GM19025 (cell line): Measurements from ENCODE around the gene UPF3A.
A peak's percentile ranks its signal among the peaks of the same experiment; 100 is the strongest.
"Not testable (repeated sequence)": the region's sequence is repeated elsewhere in the genome, so short reads cannot be mapped to it uniquely, and the experiment has no call there.

ENCODE experiments used
- ATAC-seq: cut with Tn5 transposase; IDR thresholded peaks from one replicate; pipeline ENCODE4 v1.9.1; 2021; ENCODE audit warnings: mild to moderate bottlenecking, low read depth, moderate library complexity; ENCODE audit not compliant: unreplicated experiment

Gene UPF3A, protein sequence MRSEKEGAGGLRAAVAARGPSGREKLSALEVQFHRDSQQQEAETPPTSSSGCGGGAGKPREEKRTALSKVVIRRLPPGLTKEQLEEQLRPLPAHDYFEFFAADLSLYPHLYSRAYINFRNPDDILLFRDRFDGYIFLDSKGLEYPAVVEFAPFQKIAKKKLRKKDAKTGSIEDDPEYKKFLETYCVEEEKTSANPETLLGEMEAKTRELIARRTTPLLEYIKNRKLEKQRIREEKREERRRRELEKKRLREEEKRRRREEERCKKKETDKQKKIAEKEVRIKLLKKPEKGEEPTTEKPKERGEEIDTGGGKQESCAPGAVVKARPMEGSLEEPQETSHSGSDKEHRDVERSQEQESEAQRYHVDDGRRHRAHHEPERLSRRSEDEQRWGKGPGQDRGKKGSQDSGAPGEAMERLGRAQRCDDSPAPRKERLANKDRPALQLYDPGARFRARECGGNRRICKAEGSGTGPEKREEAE

DNA sequence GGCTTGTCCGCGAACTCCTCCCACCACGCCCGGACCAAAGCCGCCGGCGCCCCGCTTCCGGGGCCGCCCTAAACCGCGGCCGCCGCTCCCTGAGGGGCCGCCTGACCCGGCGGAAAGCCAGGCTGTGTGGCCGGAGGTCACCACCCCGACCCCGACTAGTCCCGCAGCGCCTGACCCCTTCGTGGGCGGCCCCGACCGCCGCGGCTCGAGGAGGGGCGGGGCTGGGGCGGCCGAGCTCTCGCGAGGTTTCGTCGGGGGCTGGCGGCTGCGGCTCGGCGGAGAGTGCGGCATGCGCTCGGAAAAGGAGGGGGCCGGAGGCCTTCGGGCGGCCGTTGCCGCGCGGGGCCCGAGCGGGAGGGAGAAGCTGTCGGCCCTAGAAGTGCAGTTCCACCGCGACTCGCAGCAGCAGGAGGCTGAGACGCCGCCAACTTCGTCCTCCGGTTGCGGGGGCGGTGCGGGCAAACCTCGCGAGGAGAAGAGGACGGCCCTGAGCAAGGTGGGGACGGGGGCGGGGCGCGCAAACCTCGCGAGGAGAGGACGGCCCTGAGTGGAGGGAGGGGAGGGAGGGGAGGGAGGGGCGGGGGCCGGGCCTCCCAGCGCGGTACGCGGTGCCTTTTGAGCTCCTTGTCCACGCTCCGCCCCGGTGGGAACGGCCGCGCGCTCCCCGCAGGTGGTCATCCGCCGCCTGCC is at the start of gene UPF3A:
Gene UPF3A (plus strand): TSS at position 251 of the 690 bp plus-strand sequence. CDS start 39 bp downstream, at position 290.
- peak; percentile 75 for ATAC-seq

DNA sequence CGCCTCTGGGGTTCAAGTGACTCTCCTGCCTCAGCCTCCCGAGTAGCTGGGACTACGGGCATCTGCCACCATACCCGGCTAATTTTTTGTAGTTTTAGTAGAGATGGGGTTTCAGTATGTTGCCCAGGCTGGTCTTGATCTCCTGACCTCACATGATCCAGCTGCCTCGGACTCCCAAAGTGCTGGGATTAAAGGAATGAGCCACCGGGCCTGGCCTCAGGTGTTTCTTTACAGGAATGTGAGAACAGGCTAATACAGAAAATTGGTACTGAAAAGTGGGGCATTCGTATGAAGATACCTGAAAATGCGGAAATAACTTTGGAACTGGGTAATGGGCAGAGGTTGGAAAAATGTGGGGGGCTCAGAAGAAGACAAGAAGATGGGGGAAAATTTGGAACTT is 49.5 kb upstream of the UPF3A start:
- no peak for ATAC-seq

DNA sequence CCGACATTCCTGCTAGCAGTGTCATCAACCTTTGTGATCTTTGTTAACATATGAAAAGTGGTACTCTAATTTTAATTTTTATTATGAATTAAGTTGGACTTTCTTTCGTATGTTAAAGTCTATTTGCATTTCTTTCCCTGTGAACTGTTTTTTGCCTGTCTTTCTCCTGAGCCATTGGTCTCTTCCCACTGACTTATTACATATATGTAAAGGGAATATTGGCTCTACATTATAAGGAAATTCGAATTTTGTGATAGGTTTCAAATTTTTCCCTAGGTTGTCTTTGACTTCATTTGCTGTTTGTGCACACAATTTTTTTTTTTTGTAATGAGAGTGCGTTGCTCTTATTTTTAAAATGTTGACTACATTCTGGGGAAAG is 47.1 kb upstream of the UPF3A start:
- no peak for ATAC-seq

DNA sequence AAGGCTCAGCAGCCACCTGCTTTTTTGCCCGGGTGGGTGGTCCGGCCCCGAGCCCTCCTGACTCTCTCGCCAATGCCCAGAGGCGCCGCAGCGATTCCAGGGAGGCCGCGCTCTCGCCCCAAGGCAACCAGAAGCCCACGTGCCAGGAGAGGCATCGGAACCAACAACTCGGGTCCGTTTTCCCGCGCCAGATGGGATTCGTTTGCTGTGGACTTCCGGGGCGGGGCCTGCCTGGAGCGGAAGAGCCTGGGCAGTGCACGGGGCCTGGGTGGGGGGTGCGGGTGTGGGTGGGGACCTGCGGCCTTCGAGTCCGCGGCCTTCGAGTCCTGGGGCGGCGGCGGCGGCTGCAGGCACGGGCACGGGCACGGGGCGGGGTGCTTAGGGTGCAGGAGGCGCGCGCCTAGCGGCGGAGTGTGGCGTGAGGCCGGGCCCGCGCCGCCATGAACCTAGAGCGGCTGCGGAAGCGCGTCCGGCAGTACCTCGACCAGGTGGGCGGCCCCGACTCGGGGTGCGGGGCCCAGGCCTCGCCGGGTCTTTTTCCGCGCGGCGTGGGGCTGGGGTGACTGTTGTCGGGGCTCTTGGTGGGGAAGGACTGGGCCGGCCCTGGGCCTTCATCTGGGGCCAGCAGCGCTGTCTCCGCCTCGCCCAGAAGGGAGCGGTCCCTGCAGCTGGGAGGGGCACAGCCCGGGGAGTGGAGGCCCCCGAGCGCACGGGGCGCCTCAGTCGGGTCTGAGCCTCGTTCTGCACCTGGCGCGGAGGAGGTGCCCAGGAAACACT is 46.6 kb upstream of the UPF3A start, which contains the start of gene CDC16:
Gene CDC16 (plus strand): TSS at position 253 of the 777 bp plus-strand sequence. CDS start 188 bp downstream, at position 441.
- ATAC-seq = peak; percentile 89

DNA sequence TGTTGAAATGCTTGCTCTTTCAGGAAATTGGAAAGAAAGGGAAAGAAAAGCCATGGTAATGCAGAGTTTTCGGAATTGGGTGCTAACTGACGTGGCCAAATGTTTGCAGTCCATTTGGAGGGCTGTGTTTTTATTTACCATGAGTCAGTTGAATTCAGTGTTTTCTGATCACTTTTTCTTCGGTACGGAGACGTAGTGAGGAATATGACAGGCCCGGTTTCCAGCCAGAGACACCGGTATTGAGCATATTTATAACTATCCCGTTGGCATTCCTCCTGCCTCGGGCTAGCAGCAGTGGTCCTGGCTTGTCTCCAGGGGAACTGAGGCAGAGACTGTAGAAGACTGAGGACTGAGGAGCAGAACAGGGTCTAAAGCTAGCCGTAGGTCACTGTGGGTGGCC is 45.7 kb upstream of the UPF3A start:
- no peak for ATAC-seq

DNA sequence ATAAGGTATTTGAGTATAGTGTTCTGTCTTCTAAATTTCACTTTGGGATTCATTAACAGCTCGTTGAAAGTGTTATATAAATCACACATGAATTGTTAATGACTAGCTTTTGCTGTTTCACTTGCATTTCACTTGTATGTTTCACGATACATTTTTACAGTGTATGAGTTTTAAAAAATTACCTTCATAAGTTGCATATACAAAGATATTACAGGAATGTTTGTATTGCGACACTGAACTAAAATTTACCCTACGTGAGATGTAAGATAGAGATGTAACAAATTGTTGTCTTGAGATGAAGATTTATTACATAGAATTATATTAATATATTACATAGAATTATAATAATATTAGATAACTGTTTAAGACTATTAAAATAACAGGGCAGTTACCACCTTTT is 45.2 kb upstream of the UPF3A start:
- no peak for ATAC-seq

DNA sequence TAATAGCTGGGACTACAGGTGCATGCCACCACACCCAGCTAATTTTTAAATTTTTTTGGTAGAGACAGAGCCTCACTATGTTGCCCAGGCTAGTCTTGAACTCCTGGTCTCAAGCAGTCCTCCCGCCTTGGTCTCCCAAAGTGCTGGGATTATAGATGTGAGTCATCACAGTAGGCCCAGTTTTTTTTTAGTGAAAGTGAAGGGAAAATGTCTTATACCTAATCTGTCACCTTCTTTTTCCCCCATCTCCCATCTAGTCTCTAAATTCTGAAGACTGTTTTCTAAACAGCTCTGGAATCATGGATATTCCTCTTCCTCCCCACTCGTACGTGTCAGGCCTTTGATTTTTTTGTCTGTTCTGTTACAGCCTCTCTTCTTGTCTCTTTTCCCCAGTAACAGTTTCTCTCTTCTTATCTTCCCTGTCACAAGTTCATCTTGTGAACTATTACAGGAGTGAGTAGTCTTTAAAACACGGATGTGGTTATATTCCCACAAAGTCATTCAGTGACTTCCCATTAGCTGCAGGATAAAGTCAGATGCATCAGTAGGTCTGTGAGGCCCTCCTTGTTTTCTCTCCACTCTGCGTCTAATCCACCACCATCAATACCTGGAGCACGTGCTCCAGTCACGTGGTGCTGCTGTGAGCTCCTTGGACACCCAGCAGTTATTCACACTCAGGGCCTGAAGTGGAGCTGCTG is 43.8 kb upstream of the UPF3A start:
- ATAC-seq = no peak

DNA sequence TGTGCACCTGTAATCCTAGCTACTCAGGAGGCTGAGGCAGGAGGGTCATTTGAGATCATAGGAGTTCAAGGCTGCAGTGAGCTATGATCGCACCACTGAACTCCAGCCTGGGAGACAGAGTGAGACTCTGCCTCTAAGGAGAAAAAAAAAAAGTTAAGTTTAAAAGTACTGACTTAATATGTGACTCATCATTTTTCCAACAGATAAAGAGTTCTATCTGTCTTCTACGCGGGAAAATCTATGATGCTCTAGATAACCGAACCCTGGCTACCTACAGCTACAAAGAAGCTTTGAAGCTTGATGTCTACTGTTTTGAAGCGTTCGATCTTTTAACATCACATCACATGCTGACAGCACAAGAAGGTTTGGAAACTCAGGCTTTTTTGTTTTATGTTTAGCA is 39.5 kb upstream of the UPF3A start:
- no peak for ATAC-seq

DNA sequence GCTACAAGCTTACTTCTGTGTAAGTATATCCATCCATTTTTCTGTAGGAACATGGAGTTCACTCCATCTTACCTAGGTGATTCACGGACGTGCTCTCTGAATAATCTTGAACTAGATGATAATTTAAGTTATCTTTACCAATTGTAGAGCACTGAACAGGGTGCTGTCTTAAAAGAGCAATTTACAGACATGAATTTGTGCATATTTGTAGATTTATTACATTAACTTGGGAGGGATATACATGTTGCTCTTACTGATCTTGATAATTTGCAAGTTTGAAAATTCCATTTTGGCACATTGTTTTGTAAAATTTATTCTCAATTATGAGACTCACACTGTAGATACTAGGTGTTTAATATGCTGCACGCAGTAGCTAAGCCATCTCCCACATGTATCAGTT is 37.4 kb upstream of the UPF3A start:
- no peak for ATAC-seq

DNA sequence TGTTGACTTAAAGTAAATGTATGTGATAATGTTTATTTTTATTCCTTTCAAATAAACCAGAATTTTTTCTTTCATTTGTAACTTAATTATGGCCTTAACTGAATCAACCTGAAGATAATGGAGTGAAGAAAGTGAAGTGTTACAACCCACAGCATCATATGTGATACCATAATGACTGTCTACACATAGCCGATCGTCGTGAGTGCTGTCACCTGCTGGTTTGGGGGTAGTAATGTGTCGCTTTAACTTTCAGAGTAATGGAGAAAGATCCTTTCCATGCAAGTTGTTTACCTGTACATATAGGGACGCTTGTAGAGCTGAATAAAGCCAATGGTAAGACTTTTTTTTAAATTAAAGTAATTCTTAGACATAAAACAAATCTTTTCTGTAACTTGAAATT is 36.8 kb upstream of the UPF3A start:
- no peak for ATAC-seq

DNA sequence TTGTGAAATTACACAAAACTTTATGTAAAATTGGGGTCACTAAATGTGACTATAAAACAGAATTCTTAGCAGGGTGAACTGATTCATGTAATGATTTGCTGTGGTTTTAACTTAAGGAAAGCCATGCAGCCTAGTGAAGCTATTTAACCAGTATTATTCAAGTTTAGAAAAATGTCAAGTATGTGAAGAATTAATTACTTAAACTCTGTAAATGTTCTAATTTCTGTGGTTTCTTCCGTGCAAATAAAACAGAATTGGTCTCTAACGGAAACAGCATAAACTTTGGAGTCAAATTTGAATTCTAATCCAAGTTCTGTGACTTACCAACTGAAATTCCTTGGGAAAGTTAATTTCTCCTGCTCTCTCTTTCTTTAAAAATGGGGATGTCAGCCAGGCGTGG is 33.4 kb upstream of the UPF3A start:
- ATAC-seq = no peak

DNA sequence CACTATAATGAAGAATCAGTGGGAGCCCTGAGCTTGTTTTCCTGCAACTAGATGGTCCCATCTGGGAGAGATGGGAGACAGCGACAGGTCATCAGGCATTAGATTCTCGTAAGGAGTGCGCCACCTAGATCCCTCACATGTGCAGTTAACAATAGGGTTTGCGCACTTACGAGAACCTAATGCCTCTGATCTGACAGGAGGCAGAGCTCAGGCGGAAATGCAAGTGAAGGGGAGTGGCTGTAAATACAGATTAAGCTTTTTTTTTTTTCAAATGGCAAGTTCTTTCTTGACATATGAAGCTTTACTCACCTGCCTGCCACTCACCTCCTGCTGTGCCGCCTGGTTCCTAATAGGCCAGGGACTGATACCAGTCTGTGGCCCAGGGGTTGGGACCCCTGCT is 32.3 kb upstream of the UPF3A start:
- no peak for ATAC-seq

DNA sequence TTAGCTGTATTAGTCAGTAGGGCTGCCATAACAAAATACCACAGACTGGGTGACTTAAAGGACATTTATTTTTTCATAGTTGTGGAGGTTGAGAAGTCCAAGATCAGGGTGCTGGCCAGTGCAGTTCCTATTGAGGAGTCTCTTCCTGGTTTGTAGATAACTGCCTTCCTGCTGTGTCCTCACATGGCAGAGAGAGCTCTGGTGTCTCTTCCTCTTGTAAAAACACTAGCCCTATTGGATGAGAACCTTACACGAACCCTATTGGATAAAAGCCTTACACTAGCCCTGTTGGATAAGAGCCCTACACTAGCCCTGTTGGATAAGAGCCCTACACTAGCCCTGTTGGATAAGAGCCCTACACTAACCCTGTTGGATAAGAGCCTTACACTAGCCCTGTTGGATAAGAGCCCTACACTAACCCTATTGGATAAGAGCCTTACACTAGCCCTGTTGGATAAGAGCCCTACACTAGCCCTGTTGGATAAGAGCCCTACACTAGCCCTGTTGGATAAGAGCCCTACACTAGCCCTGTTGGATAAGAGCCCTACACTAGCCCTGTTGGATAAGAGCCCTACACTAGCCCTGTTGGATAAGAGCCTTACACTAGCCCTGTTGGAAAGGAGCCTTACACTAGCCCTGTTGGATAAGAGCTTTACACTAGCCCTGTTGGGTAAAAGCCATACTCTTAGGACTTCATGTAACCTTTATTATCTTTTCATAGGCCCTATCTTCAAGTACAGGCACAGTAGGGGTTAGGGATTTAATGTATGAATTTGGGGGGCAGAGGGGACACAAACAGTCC is 29.6 kb upstream of the UPF3A start:
- not testable (repeated sequence) for ATAC-seq

DNA sequence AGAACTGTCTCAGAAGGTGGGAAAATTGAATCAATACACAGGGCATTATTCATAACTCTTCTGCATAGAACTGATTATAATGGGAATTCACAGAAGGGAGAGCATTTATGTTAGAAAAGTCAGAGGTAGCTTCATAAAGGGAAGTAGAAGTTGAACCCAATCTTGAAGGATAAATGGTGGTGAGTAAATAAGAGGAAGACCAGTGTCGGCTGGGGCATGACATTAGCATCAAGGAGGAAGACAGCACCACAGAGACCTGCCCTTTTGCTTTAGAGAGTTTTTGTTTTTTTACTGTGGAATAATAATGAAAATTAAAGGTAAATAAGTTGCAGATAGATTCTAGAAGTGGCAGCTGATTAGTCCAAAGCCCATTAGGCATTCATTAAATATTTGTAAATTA is 24.9 kb upstream of the UPF3A start:
- no peak for ATAC-seq

DNA sequence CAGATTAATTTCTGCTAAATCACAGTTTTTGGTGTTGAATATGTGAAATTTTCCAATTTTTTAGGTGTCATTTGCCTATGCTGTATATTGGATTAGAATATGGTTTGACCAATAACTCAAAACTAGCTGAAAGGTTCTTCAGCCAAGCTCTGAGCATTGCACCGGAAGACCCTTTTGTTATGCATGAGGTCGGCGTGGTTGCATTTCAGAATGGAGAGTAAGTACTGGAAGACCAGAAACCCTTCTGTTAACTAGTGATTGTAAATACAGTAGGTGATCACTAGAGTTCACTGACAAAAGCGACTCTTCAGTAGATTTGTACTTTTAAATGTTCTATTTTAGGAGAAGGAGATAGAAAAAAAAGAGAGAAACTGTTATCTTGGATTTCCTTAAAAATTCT is 24.4 kb upstream of the UPF3A start:
- ATAC-seq = no peak

DNA sequence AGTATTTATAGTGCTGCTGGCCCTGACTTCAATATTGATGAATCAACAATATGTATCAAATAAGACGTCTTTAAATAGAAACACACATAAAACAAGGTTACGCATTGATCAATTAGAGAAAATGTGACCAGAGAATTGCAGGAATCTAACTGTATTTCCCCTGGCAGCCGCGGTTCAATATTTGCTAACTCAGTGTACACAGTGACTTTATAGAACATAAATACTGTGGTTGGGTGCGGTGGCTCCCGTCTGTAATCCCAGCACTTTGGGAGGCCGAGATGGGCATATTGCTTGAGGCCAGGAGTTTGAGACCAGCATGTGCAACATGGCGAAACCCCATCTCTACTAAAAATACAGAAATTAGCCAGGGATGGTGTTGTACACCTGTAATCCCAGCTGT is 22.8 kb upstream of the UPF3A start:
- no peak for ATAC-seq

DNA sequence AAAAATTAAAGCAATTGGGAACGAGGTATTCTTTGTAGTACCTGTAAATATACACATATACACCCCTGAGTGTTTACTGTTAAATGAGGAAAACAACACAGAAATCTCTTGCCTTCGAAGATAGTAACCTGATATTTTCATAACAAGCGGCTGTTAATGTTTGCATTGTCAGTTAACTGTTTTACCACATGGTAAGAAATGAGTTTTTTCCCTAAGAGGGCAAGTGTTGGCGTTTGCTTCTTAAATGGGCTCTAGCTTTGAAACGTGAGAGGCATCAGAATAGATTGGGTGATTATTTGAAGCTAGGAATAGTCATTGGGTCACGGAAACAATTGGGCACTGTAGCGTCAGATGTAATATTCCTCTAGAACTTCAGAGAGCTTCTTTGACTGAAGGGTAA is 22.0 kb upstream of the UPF3A start:
- no peak for ATAC-seq

DNA sequence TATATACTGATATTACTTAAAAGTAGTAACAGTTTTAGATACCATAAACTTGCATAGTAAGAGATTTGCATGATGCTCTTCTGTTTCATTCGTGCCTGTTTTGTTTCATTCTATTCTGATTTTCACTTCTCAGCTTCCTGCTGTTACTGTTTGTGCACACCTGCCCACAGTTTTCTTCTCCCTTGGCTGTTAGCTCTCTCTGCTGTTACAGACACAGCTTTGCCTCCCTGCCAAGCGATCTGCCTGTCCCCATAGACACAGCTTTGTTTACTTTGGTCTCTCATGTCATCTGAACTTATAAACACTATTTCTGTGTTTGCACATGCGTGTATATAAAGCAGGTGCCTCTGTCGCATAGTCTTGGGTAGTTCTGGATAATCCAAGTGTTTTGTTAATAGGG is 21.4 kb upstream of the UPF3A start:
- no peak for ATAC-seq

DNA sequence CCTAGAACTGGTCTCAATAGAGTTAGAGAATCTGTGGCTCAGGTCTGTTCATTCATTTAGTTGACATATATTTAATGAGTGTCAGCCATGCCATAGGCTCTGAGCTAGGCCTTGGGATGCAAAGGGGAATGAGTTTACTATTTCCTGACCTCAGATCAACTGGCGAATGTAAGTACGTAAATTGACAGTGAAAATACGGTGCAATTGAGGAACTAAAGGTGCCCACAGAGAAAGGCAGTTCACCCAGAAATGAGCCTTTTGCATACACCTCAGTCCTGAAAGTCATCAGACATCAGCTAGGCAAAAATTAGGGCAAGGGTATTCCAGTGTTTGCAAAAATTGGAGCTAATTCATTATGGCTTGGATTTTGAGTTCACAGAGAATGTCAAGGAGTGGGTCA is 20.6 kb upstream of the UPF3A start:
- no peak for ATAC-seq
